GM18502 (cell line): ENCODE results near the gene SNAPIN.
A peak's percentile ranks its signal among the peaks of the same experiment; 100 is the strongest.

Experiments
- ATAC-seq: cut with Tn5 transposase; IDR thresholded peaks from one replicate; pipeline ENCODE4 v1.9.1; 2021; ENCODE audit warnings: mild to moderate bottlenecking; ENCODE audit not compliant: unreplicated experiment, poor library complexity

The SNAPIN gene, protein sequence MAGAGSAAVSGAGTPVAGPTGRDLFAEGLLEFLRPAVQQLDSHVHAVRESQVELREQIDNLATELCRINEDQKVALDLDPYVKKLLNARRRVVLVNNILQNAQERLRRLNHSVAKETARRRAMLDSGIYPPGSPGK

DNA sequence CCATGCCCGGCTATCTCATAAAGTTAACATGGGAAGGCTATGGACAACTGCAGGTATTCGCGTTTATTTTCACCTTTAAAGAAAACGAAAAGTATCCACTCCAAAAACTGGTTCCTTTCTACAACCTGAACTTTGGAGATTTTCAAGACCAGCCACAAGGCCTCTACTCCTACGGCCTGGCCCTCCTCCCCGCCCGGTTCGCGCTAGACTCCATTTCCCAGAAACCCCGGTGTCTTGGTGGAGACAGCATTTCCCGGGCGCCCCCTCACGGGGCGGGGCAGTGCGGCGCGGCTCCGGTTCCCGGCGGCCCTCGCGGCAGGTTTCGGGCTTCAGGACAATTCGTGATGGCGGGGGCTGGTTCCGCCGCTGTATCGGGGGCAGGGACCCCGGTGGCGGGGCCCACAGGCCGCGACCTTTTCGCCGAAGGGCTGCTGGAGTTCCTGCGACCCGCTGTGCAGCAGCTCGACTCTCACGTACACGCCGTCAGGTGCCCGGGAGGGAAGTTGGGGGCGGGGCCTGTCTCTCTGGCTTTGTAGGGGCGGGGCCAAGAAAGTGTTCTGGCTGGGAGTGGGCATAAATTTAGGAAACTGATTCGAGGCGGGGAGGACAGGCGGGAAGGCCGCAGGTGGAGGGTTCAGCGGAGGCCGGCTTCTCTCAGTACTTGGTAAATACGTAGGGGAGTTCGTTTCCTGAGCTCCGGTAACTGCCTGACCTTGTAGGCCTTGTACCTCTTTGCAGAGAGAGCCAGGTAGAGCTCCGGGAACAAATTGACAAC is at the start of gene SNAPIN:
Gene SNAPIN (plus strand): TSS at position 304 of the 775 bp plus-strand sequence. CDS start 41 bp downstream, at position 345.
- ATAC-seq: peak; percentile 87

DNA sequence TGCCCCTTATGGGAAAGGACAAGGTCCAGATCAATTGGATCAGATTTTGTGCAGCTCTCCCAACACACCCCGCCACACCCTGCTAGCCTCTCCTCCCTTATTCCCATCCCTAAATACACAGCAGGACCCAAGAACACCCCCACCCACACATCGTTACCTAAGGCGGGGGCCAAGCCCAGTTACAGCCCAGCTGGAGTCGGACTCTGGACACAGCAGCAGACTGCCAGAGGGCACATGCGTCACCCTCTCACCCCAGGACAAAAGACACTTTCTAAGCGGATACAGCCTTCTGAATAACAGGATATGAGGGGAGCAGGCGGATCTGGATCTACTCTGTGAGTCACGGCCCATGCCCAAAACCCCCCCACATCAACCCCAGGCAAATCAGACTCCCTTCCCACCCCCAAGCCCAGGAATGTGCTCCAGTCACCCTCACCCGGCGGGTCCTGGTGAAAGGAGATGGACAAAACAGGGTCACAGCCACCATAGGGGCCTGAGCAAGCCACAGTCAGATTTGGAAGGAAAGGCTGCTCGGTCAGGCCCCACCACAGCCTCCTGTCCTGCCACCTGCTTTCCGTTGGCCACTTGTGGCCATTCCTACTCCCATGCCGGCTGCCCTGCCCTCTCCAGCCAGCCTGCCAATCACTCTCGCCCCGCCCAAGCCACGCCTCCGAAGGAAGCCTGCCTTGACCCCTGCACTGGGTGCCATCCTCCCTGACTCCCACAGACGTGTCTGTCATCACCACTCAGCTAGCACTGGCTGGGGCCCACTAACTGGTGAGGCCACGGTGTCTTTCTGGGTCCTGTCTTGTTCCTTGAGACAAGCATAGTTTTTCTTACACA is 49.5 kb upstream of the SNAPIN start:
- ATAC-seq: no peak

DNA sequence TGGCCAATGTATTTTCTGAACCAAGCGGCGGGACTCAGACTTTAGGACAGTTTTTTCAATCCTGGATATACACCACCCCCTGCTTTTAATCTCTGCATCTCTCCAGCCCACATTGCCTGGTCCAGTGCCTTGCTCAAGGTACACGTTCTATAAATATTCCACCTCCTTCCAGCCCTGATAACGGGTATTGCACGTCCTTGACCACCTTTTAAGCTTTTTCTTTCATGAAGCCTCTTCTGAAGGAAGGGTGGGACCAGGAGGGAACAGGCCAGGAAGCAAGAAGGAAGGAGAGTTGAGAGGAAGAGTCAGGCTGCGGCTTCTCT is 49.0 kb upstream of the SNAPIN start:
- no peak for ATAC-seq

DNA sequence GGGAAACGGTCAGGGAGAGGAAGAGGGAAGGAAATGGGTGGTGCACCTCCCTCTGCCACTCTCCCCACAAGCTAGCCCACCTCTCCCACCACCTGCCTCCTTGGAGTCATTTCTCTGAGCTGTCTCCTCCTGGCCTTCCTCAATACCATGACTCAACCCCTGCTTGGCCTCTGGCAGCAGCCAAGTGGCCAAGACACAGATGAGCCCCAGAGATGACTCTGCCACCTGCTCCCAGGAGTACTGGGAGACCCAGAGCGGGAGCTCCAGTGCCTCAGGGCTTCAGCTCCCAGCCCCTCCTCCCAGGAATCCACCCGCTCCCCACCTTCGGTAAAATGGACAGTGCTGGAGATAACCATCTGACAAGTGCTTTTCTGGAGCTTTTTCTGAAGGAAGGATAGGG is 48.2 kb upstream of the SNAPIN start:
- no peak for ATAC-seq

DNA sequence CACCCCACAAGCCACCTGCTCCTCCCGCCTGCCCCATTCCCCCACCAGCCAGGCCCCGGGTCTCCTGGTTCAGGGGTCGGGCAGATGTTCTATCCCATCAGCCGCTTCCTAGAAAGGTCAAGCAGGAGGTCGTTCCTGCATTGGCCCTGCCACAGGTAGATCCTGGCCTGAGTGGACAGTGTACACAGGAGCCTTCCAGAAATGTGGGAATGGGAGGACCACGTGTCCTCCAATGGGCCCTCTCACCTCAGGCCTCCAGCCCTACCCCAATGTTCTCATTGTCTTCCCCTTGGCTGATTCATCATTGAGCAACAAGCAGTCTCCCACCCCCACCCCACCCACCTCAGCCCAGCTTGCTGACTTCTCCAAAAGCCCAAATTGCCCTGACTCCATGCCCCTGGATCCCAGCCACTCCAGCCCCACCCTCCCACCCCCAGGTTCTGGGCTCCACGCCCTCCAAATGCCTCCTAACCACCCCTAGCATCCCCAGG is 47.6 kb upstream of the SNAPIN start:
- ATAC-seq: no peak

DNA sequence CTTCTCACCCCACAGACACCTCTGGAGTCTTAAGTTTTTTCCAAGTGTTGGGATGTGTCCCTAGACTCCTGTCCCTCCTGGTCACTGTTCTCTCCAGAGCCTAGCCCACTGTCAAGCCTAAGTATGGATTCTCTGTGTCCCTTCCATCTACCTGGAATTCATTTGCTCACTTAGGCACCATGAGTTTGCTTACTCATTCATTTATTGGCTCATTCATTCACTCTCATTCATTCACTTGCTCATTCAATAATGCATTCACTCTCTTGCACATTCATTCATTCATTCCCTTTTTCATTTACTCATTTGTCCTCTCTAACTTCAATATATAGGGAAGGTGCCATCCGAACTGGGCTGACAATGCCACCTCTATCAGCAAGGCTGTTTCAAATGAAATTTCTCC is 47.1 kb upstream of the SNAPIN start:
- ATAC-seq: no peak

DNA sequence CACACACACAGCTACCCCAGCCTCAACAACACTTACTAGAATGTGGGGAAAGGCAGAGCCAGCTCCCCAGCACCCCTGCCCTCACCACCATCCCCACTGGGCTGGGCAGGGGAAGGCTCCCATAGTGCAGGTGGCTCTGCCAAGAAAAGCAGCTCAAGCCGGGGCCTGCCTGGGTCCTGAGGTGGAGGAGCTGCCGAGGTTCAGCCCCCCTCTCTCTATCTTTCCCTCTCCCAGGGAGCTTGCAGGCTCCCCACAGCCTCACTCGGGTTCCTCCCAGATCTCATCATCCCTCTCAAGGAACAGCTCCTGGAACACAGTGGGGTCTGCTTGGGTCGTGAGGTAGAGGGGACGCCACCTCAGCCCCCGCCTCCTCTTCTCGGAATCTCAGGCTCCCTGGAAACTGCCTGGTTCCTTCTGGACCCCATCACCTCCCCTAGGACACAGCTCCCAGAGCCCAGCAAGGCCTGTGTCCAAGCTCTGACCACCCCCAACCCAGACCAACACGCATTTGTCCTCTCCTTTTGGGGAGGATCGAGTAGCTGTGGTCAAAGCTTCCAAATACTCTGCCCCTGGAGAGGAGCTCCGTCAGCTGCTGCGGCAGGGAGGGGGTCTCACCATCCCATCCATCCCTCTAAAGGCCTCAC is 46.3 kb upstream of the SNAPIN start:
- ATAC-seq: no peak

DNA sequence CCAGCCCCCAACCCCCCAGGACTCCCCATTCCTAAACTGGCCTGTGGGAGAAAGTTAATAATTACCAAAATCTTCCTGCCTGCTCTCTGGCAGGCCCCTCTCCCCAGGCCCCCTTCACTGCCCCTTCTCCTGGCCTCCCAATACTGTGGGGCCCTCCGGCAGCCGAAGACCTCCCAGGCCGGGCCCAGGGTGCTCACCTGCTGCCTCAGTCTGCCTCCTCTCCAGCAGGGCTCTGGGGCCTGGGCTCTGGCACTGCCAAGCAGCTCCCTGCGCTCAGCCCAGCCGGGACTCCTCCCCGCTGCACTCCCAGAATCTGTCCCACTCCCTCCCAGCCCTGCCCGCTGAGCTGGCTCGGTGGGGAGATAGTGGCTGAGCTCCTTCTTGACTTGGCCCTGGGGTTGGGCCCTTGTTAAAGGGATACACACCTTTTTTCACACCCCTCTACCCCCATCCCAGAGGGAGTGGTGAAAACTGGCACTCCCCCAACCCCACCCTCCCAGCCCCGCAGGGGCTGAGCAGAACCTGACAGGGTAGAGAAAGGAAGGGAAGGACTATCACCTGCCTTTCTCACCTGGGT is 45.7 kb upstream of the SNAPIN start, which contains the start of gene S100A16:
Gene S100A16 (minus strand): TSS at position 383 of the 577 bp plus-strand sequence. CDS start 4,986 bp downstream, outside the sequence.
- no peak for ATAC-seq

DNA sequence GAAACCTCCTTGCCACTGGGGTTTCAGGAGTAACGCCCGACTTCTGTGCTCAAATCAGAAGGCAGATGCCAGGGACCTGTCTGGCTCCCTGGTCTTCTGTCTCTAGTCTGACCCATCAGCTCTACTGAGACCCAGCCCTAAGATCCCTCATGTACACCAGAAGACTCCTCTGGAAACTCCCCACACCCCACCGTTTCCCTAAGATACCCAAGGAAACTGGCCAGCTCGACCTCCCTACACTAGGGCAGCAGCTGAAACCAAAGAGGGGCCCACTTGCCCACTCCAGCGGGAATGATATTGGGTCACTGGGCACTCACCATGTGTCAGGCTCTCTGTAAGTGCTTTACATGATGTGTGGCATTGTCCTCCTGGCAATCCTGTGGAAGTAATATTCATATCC is 45.1 kb upstream of the SNAPIN start:
- ATAC-seq: no peak

DNA sequence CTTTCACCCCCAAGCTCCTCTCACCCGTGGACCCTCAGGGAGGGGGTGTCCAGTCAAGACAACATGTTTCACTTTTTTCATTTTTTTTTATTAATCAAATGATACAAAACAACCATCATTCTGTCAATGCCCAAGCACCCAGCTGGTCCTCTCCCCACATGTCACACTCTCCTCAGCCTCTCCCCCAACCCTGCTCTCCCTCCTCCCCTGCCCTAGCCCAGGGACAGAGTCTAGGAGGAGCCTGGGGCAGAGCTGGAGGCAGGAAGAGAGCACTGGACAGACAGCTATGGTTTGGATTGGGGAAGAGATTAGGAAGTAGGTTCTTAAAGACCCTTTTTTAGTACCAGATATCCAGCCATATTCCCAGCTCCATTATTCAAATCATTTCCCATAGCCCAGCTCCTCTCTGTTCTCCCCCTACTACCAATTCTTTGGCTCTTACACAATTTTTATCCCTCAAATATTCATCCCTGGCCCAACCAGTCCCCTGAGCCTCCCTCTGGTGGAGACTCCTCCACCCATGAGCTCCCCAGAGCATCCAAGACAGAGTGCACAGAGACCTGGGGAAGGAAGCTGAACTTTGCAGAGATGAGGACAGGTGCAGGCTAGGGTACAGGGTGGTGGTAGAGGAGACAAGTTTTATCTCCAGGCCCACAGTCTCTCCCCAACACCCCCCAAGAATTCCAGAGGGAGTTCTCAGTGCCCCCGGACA is 44.2 kb upstream of the SNAPIN start:
- ATAC-seq: no peak

DNA sequence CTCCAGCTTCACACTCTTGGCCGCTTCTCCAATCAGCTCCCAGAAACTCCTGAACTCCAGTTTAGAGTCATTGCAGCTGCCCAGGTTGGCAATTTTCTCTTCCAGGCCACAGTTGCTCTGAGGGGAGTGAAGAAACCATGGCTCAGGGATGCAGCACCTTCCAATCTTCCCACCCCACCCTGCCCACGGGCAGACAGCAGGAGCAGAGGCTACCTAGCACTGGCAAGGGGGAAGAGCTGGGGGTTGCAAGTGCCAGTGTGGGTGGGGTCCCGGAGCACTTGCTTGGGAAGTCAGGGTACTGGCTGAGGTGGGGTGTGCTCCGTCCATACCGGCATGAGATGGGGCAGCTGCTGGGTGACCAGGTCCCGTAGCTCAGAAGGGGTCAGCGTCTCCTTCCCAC is 43.6 kb upstream of the SNAPIN start:
- no peak for ATAC-seq

DNA sequence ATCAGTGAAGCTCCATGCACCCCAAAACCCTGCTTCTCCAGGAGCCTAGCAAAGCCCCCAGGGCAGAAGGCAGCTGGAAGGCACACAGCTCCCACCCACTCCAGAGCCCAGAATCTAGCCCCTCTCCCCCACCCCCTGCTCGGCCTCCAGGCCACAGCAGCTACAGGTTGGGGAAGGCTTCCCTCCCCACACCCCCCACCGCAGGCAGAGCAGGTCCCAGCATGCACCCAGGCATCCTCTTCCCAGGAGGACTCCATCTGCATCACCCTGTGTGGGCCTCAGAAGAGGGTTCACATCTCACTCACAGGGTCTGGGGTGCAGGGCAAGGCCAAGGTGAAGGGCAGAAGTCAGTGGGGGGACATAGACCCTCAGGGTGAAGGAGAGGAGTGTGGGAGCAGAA is 43.1 kb upstream of the SNAPIN start:
- no peak for ATAC-seq

DNA sequence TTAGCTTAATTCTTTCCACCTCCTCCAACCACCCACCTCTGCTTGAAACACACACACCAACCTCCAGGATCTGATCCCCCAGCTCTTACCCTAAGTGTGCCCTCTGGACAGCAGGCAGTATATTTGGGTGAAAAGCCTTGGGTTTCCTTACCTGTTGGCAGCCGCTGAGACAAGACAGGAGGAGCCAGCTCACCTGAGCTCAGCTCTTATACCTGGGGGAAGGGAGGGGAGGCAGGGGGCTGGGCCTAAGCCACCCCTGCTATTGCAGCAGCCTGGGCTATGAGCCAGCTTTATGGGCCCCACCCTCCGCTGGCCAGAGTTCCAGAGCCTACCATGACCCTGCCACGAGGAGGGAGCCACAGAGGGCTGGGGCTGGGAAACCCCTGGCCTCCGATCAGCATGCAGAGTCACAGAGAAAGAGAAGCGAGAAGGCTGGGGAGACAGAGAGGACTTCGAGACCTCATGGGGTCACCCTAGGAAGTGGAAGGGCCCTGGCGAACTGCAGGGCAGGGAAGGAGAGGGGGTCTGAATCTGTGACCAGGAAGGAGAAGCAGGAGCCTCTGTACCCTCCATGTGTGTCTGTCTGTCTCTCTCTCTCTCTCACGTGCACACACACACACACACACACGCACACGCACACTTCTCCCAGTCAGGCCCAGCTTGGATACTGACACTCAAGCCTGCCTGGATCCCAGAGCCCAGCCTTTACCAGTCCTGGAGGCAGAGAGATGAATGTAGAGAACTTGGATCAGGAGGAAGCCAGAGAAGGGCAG is 42.2 kb upstream of the SNAPIN start, which contains the start of gene S100A14:
Gene S100A14 (minus strand): TSS at position 182 of the 773 bp plus-strand sequence. CDS start 467 bp downstream, outside the sequence.
- no peak for ATAC-seq

DNA sequence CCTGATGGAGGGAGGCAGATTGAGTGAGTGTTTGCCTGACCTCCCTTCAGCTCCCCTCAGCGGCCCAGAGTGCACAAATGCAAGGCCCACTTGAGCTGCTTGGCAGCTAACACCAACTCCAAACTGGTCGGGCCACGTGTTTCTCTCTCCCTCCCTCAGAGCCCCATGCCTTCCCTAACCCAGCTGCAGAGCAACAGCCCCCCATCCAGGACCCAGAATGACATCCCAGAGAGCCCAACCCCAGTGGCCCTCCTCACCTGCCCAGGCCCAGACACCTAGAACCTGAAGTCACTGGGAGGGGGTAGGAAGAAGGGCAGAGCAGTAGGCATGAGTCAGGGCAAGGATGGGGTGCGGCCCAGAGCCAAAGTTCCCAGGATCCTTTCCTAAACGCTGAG is 41.6 kb upstream of the SNAPIN start:
- no peak for ATAC-seq

DNA sequence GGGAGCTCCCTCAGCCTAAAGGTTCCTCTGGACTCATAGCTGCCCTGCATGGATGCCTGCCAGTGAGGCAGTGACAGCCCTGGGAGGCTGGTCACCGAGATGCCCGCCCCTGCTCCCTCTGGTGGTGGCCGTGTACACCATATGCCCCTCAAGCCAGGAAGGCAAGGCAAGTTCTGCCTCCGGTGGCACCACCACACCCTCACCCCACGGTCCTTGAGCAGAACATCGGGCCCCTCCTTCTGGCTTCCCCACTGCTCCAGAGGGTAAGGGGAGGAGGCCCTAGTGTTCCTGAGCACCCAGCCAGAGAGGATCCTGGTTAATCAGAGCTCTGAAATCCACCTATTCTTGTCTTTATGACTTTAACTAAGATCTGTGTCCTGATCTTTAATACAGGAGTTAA is 40.8 kb upstream of the SNAPIN start:
- peak; percentile 63 for ATAC-seq

DNA sequence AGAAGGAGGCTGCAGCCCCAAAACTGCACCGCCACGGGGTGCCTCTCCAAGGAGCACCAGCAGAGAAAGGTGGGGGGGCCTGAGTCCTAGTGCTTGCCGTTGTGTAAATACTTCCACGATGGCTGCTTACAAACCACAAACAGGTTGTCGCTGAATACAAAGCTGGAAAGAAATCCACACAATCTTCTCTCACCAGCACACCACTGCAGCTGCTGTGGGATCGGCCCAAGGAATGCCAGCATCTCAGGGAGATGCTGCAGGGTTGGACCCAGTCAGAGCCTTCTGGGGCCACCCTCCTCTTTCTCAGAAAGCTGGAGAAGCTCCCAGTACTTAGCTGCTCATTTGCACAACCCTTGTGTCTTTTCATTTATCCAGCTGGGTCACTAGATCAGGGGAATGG is 39.3 kb upstream of the SNAPIN start:
- no peak for ATAC-seq

DNA sequence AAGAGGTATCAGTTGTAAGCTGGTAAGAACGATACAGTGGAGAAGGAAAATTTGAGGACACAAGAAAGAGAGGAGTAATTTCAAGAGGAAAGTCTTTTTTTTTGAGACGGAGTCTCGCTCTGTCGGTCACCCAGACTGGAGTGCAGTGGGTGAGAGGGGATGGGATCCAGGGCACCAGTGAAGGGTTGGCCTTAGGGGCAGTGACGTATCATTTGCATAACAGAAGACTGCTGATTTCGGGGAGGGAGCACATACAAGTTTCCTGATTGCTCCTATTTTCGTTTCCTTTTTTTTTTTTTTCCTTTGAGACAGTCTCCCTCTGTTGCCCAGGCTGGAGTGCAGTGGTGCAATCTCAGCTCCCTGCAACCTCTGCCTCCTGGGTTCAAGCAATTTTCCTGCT is 35.4 kb upstream of the SNAPIN start:
- no peak for ATAC-seq

DNA sequence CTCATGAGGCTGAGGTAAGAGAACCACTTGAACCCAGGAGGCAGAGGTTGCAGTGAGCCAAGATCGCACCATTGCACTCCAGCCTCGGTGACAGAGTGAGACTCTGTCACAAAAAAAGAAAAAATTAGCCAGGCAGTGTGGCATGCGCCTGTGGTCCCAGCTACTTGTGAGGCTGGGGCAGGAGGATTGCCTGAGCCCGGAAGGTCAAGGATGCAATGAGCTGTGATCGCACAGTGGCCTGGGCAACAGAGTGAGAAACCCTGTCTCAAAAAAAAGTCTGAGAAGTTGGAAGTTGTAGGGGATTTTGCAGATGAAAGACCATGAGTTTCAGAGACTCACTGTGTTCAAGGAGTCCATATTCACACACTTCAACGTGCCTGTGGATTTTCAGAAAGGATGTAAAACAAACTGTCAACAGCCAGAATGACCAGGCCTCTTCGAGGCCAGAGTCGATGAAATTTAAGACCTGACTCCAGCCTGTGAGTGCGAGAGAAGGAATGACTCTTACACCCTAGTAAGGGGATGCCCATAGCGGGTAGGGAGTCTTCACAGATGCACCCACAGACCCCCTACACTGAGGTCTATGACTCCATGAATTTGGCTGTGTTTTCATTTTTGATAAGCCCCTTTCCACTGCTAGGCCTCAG is 33.4 kb upstream of the SNAPIN start:
- no peak for ATAC-seq
